GM20431 (cell line): Measurements from ENCODE around the gene ERICH2.

Source experiments
- in situ Hi-C: fragments of 300-500 bp; cut with MseI, MboI; formaldehyde crosslinking; loops from one replicate; pipeline ENCODE4 v1.15.0; 2020; ENCODE audit warnings: low sequenced_read_pairs; ENCODE audit not compliant: unreplicated experiment

The ERICH2 gene

DNA sequence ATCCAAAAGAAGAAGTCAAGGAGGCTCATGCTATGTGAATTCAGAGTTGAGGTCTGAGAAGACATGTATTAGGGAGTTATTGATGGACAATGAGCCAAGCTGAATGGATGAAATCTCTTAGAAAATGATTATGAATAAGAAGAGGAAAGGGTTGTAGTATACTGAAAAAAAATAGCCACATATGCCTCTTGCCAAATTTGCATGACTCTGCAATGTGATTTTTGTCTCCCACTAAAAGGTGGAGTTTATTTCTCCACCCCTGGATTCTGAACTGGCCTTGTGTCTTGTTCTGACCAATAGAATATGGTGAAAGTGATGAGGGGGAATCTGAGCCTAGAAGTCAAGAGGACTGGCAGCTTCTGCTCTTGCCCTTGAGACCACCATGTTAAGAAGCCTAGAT lies 8.6 kb upstream of the ERICH2 start:
- in situ Hi-C loops, result no loop called here

DNA sequence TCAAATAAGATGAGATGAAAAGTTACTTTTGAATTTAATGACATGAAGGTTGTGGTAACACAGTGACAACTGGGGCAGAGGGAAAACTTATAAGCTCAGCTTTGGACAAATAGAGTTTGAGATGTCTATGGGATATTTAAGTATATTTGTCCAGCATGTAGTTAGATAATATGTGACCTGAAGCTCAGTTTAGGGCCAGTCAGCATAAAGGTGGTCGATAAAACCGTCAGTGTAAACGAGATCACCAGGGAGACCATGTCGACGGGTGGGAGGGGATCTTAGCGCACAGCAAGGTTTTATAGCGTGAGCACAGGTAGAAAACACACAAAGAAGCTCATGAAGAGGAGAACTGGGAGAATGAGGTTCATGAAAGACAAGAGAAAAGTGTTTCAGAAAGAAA lies 7.4 kb upstream of the ERICH2 start:
- in situ Hi-C loops, result no loop called here

DNA sequence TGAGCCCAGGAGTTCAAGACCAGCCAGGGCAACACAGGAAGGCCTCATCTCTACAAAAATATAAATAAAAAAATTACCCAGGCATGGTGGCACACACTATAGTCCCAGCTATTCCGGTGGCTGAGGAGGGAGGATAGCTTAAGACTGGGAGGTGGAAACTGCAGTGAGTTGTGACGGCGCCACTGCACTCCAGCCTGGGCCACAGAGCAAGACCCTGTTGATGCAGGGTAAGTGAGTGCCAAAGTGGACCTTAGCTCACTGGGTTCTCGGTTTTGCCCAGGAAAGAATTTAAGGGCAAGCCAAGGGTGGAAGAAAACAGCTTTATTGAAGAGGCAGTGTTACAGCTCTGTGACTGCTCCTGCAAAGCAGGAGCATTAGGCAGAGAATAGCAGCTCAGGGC lies 6.9 kb upstream of the ERICH2 start:
- in situ Hi-C loops, result no loop called here

- in situ Hi-C loops, result no loop called here
These were observed 5.3 kb upstream of the ERICH2 start for GRCh38 chr2:170764880-170765261.

DNA sequence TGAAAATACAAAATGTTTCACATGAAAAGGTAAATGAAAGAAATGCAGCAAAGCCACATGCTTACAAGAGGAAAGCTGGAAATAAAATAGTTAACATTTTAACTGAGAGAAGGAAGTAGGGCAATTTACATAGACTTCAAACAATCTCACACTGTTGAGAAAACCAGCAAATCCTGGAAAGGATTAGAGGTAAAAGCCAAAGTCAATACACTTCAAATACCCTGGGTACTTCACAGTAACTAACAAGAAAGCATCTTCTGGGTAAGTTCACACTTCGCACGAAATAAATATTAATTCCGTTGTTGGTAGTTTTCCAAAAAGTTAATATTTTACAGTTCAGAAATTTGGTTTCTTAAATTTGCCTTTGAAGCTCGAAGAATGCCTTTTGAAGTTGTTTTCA lies 3.5 kb upstream of the ERICH2 start:
- in situ Hi-C loops, result no loop called here

DNA sequence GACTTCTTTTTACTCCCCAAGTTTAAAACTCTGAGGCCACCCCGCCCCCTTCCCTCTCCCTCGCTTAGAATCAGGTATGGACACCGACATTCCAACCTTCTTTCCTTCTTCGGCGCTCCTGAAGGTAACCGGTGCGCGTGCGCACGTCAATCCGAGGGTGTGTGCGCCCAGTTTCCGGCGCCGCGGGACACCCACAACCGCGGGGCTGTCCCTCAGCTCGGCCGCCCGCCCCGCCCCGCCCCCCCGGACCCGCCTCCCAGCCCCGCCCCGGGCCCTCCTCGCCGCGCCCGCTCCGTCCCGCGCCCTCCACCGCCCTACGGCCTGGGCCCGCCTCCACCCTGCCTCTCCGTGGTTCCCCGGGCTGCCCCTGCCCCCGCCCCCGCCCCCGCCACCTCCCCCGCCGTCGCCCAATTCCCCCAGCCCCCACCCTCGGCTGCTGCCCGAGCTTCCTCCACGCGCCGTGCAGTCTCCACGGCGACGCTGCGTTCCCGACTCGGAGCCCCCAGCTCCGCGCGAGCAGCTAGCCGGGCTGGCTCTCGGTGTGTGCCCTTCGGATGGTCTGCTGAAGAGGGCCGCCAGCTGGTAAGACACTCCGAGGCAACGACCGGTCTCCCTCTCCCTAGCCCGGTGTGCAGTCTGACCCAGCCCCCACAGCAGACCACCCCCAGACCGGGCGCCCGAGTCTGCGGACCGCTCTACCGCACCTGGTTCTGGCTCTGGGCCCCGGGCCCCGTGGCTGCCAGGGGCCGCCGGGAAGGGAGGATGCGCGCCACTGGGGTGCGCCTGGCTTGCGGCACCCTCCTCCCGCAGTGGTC lies 635 bp downstream of the ERICH2 start:
- in situ Hi-C loops, result no loop called here

- in situ Hi-C loops, result no loop called here
These were observed 1.3 kb downstream of the ERICH2 start for GRCh38 chr2:170771421-170771937.

DNA sequence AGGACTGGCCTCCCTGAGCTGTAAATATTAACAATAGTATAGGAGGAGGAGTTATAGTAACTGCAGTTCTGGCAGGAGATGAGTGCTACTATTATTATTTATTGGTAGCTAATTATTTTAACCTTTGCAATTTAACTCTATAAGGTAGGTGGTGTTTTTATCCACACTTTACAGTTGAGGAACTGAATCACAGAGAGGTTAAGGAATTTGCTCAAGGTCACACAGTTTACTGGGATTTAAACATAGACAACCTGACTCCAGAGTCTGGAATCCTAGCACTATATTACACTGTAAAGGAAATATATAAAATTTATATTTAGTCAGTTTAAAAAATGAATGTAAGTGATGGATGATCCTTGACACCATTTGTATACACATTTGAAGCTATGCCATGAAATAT lies 2.1 kb downstream of the ERICH2 start:
- in situ Hi-C loops, result no loop called here

GRCh38 chr2:170774074-170774473 lies 3.9 kb downstream of the ERICH2 start:
- in situ Hi-C loops, result no loop called here

DNA sequence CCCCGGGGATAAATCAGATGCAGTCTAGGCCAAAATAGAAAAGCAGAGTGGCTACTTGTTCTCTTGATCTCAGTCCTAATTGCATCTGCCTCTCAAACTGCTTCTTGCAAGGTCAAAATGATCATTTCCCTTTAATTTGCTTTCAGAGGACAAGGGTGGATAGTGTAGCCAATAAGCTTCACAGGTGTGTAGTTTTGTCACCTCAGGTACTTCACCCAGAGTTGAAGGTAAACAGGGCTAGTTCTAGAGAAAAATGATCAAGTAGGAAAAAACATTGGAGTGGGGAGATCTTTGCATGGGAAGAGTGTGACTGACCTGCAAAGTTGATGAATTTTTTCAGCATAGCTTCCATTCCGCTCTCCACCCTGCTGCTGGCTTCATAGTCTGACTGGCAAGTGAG lies 8.7 kb downstream of the ERICH2 start:
- in situ Hi-C loops, result no loop called here

- in situ Hi-C loops, result no loop called here
These were observed 9.1 kb downstream of the ERICH2 start for GRCh38 chr2:170779304-170779703.

DNA sequence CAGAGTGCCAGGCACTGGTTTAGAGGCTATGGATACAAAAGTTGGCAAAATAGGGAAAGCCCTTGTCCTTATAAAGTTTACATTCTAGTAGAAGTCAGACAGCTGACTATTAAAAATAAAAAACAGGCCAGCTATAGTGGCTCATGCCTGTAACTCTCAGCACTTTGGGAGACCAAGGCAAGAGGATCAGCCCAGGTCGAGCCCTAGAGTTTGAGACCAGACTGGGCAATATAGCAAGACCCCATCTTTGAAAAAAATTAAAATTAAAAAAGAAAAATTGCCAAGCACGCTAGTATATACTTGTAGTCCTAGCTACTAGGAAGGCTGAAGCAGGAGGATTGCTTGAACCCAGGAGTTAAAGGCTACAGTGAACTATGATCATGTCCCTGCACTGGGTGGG lies 12.5 kb downstream of the ERICH2 start:
- in situ Hi-C loops, result no loop called here

DNA sequence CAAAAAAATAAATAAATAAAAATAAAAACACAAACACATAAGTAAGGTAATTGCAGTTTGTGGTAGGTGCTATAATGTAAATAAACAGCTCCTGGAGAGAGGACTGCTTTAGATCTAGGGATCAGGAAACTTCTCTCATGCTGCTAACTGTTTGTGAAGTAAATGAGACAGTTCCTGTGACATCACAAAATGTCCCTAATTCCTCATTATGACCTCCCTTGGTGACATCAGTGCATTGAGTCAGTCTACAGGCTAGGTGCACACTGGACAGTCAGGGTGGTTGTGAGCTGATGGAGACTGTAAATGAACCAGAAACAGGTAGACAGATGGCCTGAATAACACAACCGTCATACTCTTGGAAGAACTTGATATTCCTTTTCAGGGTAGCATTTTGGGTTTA lies 13.4 kb downstream of the ERICH2 start:
- in situ Hi-C loops, result no loop called here

- in situ Hi-C loops, result no loop called here
These were observed 28.8 kb downstream of the ERICH2 start for GRCh38 chr2:170798996-170799395.

DNA sequence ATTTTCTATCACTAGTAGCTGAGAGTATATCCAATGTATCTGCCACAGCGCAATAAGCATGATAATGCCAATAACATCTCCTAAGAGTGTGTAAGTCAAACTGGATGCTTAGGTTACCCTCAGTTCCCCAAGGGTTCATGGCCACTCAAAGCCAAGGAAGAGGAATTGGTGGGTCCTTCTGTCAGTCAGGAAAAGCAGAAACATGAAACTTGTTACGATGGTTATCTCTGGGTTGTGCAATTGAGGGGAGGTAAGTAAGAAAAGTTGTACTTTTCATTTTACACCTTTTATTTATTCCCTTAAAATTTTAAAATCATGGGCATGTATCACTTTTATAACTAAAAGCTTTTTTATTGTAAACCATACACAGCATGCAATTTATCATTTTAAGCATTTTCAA lies 36.4 kb downstream of the ERICH2 start:
- in situ Hi-C loops, result loop anchor here (25.0 kb wide), 1 partner anchor 569 kb away; no protein-coding TSS in a partner anchor

DNA sequence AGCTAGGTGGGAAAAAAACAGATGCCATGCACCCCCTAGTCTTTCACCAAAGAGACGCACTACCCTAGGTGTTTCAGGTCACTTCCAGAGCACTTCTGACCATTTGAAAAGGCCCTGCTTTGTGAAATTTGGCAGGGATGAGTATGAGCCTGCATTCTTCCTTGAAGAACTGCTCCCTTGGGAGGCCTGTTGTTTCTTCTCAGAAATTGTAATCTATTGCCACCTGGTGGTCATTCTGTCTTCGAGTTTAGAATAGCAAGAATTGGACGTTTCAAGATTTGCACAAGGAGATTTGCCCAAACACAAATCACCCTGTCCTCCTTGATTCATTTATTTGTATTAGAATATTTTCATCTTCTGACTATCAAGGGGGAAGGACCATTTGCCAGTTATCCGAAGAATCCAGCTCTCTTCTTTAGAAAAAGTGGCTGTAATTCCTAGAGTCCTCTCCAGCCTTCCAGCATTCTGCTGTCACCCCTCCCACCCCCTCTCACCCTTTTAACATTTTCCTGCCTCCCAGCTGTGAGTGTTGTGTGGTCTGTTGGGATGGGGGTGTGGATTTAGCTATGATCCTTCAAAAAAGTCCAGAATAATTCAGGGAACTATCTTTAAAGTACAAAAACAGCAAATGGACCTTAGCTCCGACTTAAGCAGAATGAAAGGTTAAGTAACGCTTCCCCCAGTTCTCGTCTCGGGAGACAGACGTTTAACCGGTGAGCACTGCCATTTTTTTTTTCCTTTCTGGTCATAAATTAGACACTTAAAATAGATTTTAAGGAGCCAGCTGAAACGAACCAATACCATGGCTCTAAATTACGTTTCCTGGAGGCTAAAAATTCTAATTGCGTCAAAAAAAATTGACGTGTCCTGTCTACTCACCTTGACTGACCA lies 42.8 kb downstream of the ERICH2 start:
- in situ Hi-C loops, result loop anchor here (10.0 to 25.0 kb wide), 2 partner anchors 438 to 576 kb away; no protein-coding TSS in a partner anchor

GRCh38 chr2:170813611-170814532 lies 43.7 kb downstream of the ERICH2 start:
- in situ Hi-C loops, result loop anchor here (10.0 to 25.0 kb wide), 2 partner anchors 439 to 577 kb away; no protein-coding TSS in a partner anchor

DNA sequence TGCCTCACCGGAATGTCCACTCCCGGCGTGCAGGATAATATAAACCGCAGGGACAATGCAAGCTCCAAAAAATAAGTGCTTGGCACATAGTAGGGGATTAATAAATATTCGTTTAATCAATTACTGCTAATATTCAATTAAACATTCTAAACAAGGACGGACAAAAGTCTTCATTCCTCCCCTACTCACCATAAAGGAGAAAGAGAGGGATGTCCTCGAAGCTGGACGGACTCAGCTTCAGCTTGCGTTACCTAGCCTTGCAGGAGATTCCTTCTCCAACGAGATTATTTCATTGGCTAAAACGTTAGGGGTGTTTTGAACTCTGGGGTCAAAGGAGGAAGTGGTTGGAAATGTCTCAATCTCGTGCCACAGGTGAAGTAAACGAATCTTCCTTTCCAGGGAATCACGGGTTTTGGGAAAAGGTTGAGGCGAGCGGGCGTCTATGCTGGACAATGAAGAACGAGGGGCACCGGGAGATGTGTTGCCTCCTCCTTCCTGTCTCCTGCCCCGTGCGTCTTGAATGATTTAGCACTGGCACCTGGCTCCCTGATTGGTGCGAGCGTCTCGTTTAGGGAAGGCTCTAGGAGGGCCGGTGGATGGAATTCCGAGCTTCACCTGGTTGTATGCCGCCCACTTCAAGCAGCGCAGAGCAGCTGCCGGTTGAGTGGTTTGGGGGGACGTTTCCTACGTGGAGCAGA lies 44.5 kb downstream of the ERICH2 start:
- in situ Hi-C loops, result loop anchor here (10.0 to 25.0 kb wide), 2 partner anchors 440 to 577 kb away; no protein-coding TSS in a partner anchor

DNA sequence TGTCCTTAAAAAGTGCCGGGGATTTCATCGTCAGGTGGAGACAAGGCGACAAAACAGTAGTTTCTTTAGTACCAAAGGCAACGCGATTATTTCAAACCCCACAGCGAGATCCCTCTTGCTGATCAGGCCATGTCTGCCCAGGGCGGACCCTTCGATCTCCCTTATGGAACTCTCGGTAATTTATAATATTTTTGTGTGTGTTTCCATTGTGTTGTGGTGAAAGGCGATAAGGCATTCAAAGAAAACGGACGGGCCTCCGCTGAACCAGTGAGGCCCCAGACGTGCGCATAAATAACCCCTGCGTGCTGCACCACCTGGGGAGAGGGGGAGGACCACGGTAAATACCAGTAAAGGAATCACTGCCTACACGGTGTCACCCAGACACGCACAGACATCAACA lies 45.1 kb downstream of the ERICH2 start:
- in situ Hi-C loops, result loop anchor here (10.0 to 25.0 kb wide), 2 partner anchors 441 to 578 kb away; no protein-coding TSS in a partner anchor
